ENCODE data around the gene ZNF727. TPM values are rescaled to one million over a fixed set of nuclear protein-coding genes. Genes with fewer than 3 reads are reported as not detected.
"Not testable (repeated sequence)": the region's sequence is repeated elsewhere in the genome, so short reads cannot be mapped to it uniquely, and the experiment has no call there.

The ZNF727 gene
- polyA plus RNA-seq (2013), result 4.5 TPM

- POLR2A ChIA-PET, result no interaction called here
- Histone ChIP-seq H3K36me3 (ENCODE audit: control insufficient read depth in 4 of 4, insufficient read depth in 4 of 4, low read length in 3 of 4) (no peaks in the 10 kb centered on the region), H3K9me3 (ENCODE audit: control extremely low read depth in 1 of 5, control insufficient read depth in 4 of 5, insufficient read depth in 2 of 5, low read depth in 1 of 5, low read length in 4 of 5) (peaks cover 0 to 24% (median 12%) of the 10 kb centered on the region in 5 experiments), H3K4me3 (ENCODE audit: control insufficient read depth in 1 of 7, extremely low read depth in 1 of 7, insufficient read depth in 4 of 7, low read depth in 2 of 7, low read length in 6 of 7) (peak within 1 kb of the TSS in 6 of 7 experiments; percentile 35 to 90 (median 58)), H3K27ac (ENCODE audit: insufficient read depth in 1 of 2, low read depth in 1 of 2, low read length in 2 of 2, poor library complexity in 1 of 2, severe bottlenecking in 2 of 2) (peak within 1 kb of the TSS; percentile 67 to 77), H3K4me1 (ENCODE audit: control extremely low read depth in 1 of 4, control insufficient read depth in 4 of 4, insufficient read depth in 4 of 4, low read length in 3 of 4) (peaks cover 0 to 5% (median 0%) of the 10 kb centered on the region in 4 experiments), H3K27me3 (replicated peaks in 2 of 5; ENCODE audit: control insufficient read depth in 4 of 5, insufficient read depth in 5 of 5, low read length in 4 of 5) (no peaks in the 10 kb centered on the region)
- WGBS (ENCODE audit: insufficient coverage), result 3% methylated on average over 29 of the region's 33 CpGs
- peak; percentile 62 to 95 (median 87) for DNase-seq
- CTCF ChIA-PET, result no interaction called here
Measured at GRCh38 chr7:64045301-64046040, at the start of gene ZNF727. Gene ZNF727, plus strand, starts transcription at chr7:64045434. Its CDS starts 188 bp downstream, at chr7:64045622.

GRCh38 chr7:63998549-63998948, 46.7 kb upstream of the ZNF727 start, which contains the start of gene ZNF722:
Gene ZNF722, plus strand, starts transcription at chr7:63998849. Its CDS starts 113 bp downstream, at chr7:63998962.
- POLR2A ChIA-PET, result no interaction called here
- peaks cover 2 to 13% (median 8%) of the 10 kb centered on the region in 5 experiments for H3K9me3 ChIP-seq (ENCODE audit: control extremely low read depth in 1 of 5, control insufficient read depth in 4 of 5, insufficient read depth in 2 of 5, low read depth in 1 of 5, low read length in 4 of 5)
- CTCF ChIA-PET, result no interaction called here
- H3K36me3 ChIP-seq (ENCODE audit: control insufficient read depth in 4 of 4, insufficient read depth in 4 of 4, low read length in 3 of 4), result no peaks in the 10 kb centered on the region
- DNase-seq, result no peak
- H3K27me3 ChIP-seq (replicated peaks in 2 of 5; ENCODE audit: control insufficient read depth in 4 of 5, insufficient read depth in 5 of 5, low read length in 4 of 5), result no peaks in the 10 kb centered on the region
- no peak within 1 kb of the TSS for H3K27ac ChIP-seq (ENCODE audit: insufficient read depth in 1 of 2, low read depth in 1 of 2, low read length in 2 of 2, poor library complexity in 1 of 2, severe bottlenecking in 2 of 2)
- WGBS (ENCODE audit: insufficient coverage), result 89% methylated on average over 9 of the region's 10 CpGs
- H3K4me3 ChIP-seq (ENCODE audit: control insufficient read depth in 1 of 7, extremely low read depth in 1 of 7, insufficient read depth in 4 of 7, low read depth in 2 of 7, low read length in 6 of 7), result no peak within 1 kb of the TSS
- H3K4me1 ChIP-seq (ENCODE audit: control extremely low read depth in 1 of 4, control insufficient read depth in 4 of 4, insufficient read depth in 4 of 4, low read length in 3 of 4), result no peaks in the 10 kb centered on the region

GRCh38 chr7:64015496-64015895, 29.7 kb upstream of the ZNF727 start:
- H3K9me3 ChIP-seq (ENCODE audit: control extremely low read depth in 1 of 5, control insufficient read depth in 4 of 5, insufficient read depth in 2 of 5, low read depth in 1 of 5, low read length in 4 of 5), result peaks cover 4 to 21% (median 7%) of the 10 kb centered on the region in 5 experiments
- CTCF ChIA-PET, POLR2A ChIA-PET: not testable (repeated sequence)

GRCh38 chr7:64035388-64035787, 9.8 kb upstream of the ZNF727 start:
- CTCF ChIA-PET, result no interaction called here
- 80% methylated on average over 1 of the region's 3 CpGs for WGBS (ENCODE audit: insufficient coverage)
- peaks cover 0 to 50% (median 25%) of the 10 kb centered on the region in 5 experiments for H3K9me3 ChIP-seq (ENCODE audit: control extremely low read depth in 1 of 5, control insufficient read depth in 4 of 5, insufficient read depth in 2 of 5, low read depth in 1 of 5, low read length in 4 of 5)

More at GRCh38 chr7:64015496-64015895, 29.7 kb upstream of the ZNF727 start:
- not testable (repeated sequence) for H3K27ac ChIP-seq (ENCODE audit: insufficient read depth in 1 of 2, low read depth in 1 of 2, low read length in 2 of 2, poor library complexity in 1 of 2, severe bottlenecking in 2 of 2); H3K4me3 ChIP-seq (ENCODE audit: control insufficient read depth in 1 of 7, extremely low read depth in 1 of 7, insufficient read depth in 4 of 7, low read depth in 2 of 7, low read length in 6 of 7); H3K4me1 ChIP-seq (ENCODE audit: control extremely low read depth in 1 of 4, control insufficient read depth in 4 of 4, insufficient read depth in 4 of 4, low read length in 3 of 4); H3K27me3 ChIP-seq (replicated peaks in 2 of 5; ENCODE audit: control insufficient read depth in 4 of 5, insufficient read depth in 5 of 5, low read length in 4 of 5); H3K36me3 ChIP-seq (ENCODE audit: control insufficient read depth in 4 of 4, insufficient read depth in 4 of 4, low read length in 3 of 4); DNase-seq
- WGBS (ENCODE audit: insufficient coverage), result no CpG with 5 or more reads among the region's 2 CpGs

GRCh38 chr7:64037095-64037494, 8.1 kb upstream of the ZNF727 start:
- no peaks in the 10 kb centered on the region for H3K36me3 ChIP-seq (ENCODE audit: control insufficient read depth in 4 of 4, insufficient read depth in 4 of 4, low read length in 3 of 4)
- POLR2A ChIA-PET, result no interaction called here
- H3K4me1 ChIP-seq (ENCODE audit: control extremely low read depth in 1 of 4, control insufficient read depth in 4 of 4, insufficient read depth in 4 of 4, low read length in 3 of 4), result no peaks in the 10 kb centered on the region
- no peak overlapping the region for H3K27ac ChIP-seq (ENCODE audit: insufficient read depth in 1 of 2, low read depth in 1 of 2, low read length in 2 of 2, poor library complexity in 1 of 2, severe bottlenecking in 2 of 2)
- WGBS (ENCODE audit: insufficient coverage), result 29% methylated on average over 20 of the region's 21 CpGs
- H3K27me3 ChIP-seq (replicated peaks in 2 of 5; ENCODE audit: control insufficient read depth in 4 of 5, insufficient read depth in 5 of 5, low read length in 4 of 5), result peaks cover 0 to 6% (median 0%) of the 10 kb centered on the region in 5 experiments
- DNase-seq, result peak in 1 of 3 donors; percentile 2
- no peak overlapping the region for H3K4me3 ChIP-seq (ENCODE audit: control insufficient read depth in 1 of 7, extremely low read depth in 1 of 7, insufficient read depth in 4 of 7, low read depth in 2 of 7, low read length in 6 of 7)
- peaks cover 0 to 49% (median 30%) of the 10 kb centered on the region in 5 experiments for H3K9me3 ChIP-seq (ENCODE audit: control extremely low read depth in 1 of 5, control insufficient read depth in 4 of 5, insufficient read depth in 2 of 5, low read depth in 1 of 5, low read length in 4 of 5)
- CTCF ChIA-PET, result no interaction called here

More at GRCh38 chr7:64035388-64035787, 9.8 kb upstream of the ZNF727 start:
- Histone ChIP-seq H3K27me3 (replicated peaks in 2 of 5; ENCODE audit: control insufficient read depth in 4 of 5, insufficient read depth in 5 of 5, low read length in 4 of 5) (peaks cover 0 to 6% (median 0%) of the 10 kb centered on the region in 5 experiments), H3K4me3 (ENCODE audit: control insufficient read depth in 1 of 7, extremely low read depth in 1 of 7, insufficient read depth in 4 of 7, low read depth in 2 of 7, low read length in 6 of 7) (no peak overlapping the region), H3K4me1 (ENCODE audit: control extremely low read depth in 1 of 4, control insufficient read depth in 4 of 4, insufficient read depth in 4 of 4, low read length in 3 of 4) (no peaks in the 10 kb centered on the region), H3K36me3 (ENCODE audit: control insufficient read depth in 4 of 4, insufficient read depth in 4 of 4, low read length in 3 of 4) (no peaks in the 10 kb centered on the region), H3K27ac (ENCODE audit: insufficient read depth in 1 of 2, low read depth in 1 of 2, low read length in 2 of 2, poor library complexity in 1 of 2, severe bottlenecking in 2 of 2) (no peak overlapping the region)
- DNase-seq, result no peak
- POLR2A ChIA-PET, result no interaction called here

GRCh38 chr7:64046041-64046389, 781 bp downstream of the ZNF727 start:
- Histone ChIP-seq H3K36me3 (ENCODE audit: control insufficient read depth in 4 of 4, insufficient read depth in 4 of 4, low read length in 3 of 4) (no peaks in the 10 kb centered on the region), H3K4me3 (ENCODE audit: control insufficient read depth in 1 of 7, extremely low read depth in 1 of 7, insufficient read depth in 4 of 7, low read depth in 2 of 7, low read length in 6 of 7) (peak overlapping the region in 5 of 7 experiments; percentile 42 to 90 (median 65)), H3K27me3 (replicated peaks in 2 of 5; ENCODE audit: control insufficient read depth in 4 of 5, insufficient read depth in 5 of 5, low read length in 4 of 5) (no peaks in the 10 kb centered on the region), H3K4me1 (ENCODE audit: control extremely low read depth in 1 of 4, control insufficient read depth in 4 of 4, insufficient read depth in 4 of 4, low read length in 3 of 4) (peaks cover 0 to 5% (median 0%) of the 10 kb centered on the region in 4 experiments), H3K27ac (ENCODE audit: insufficient read depth in 1 of 2, low read depth in 1 of 2, low read length in 2 of 2, poor library complexity in 1 of 2, severe bottlenecking in 2 of 2) (no peak overlapping the region), H3K9me3 (ENCODE audit: control extremely low read depth in 1 of 5, control insufficient read depth in 4 of 5, insufficient read depth in 2 of 5, low read depth in 1 of 5, low read length in 4 of 5) (peaks cover 0 to 22% (median 12%) of the 10 kb centered on the region in 5 experiments)
- ChIA-PET CTCF (no interaction called here), POLR2A (no interaction called here)
- DNase-seq, result peak in 1 of 3 donors; percentile 5
- WGBS (ENCODE audit: insufficient coverage), result 21% methylated on average over 6 of the region's 12 CpGs
